A549 (cell line): ENCODE measurements around the gene SH2D2A.

Experiments used
- CTCF ChIP-seq: fragments of >200 bp; sonication (Bioruptor Twin); formaldehyde crosslinking; IDR thresholded peaks from 3 replicates; pipeline ENCODE4 v1.5.1; 2016
- EP300 ChIP-seq, 2 experiments: fragments of >200 bp; sonication (Bioruptor Twin); formaldehyde crosslinking; IDR thresholded peaks; 2 replicates in 1 of 2; 3 replicates in 1 of 2; pipeline ENCODE4 v1.6.1; 2016 to 2017
- ESRRA ChIP-seq: fragments of 150-350 bp; IDR thresholded peaks from 2 replicates; pipeline ENCODE4 v1.6.1; 2014; ENCODE audit warnings: mild to moderate bottlenecking, low read length, borderline replicate concordance
- HOXB5 ChIP-seq: fragments of 250-450 bp; sonication (Bioruptor Pico); IDR thresholded peaks from 2 replicates; pipeline ENCODE4 v1.5.0; 2020; ENCODE audit warnings: mild to moderate bottlenecking, moderate library complexity
- MAX ChIP-seq: IDR thresholded peaks from 2 replicates; pipeline ENCODE4 v1.6.1; 2012
- NPAS2 ChIP-seq: fragments of 250-450 bp; sonication (Bioruptor Pico); IDR thresholded peaks from 2 replicates; pipeline ENCODE4 v1.8.0; 2022; ENCODE audit warnings: mild to moderate bottlenecking, moderate library complexity, borderline replicate concordance
- NR3C1 ChIP-seq: fragments of >200 bp; sonication (Bioruptor Twin); formaldehyde crosslinking; IDR thresholded peaks from 3 replicates; pipeline ENCODE4 v1.6.1; 2017
- PBX3 ChIP-seq: IDR thresholded peaks from 2 replicates; pipeline ENCODE4 v1.6.1; 2012
- POLR2A ChIP-seq: IDR thresholded peaks from 2 replicates; pipeline ENCODE4 v1.6.1; 2012; ENCODE audit warnings: mild to moderate bottlenecking, low read length
- RAD21 ChIP-seq, 2 experiments: fragments of >200 bp in 1 of 2; sonication (Bioruptor Twin) in 1 of 2; formaldehyde crosslinking in 1 of 2; IDR thresholded peaks in 1 of 2; conservative IDR thresholded peaks in 1 of 2; 2 replicates in 1 of 2; 3 replicates in 1 of 2; pipeline ENCODE4 v1.6.1; 2012 to 2018; ENCODE audit warnings: inconsistent platforms in 1 of 2
- USF2 ChIP-seq: fragments of 450-650 bp; IDR thresholded peaks from 2 replicates; pipeline ENCODE4 v1.6.1; 2014; ENCODE audit warnings: antibody characterized with exemption
- ZFP36 ChIP-seq: fragments of 450-650 bp; IDR thresholded peaks from 2 replicates; pipeline ENCODE4 v1.6.1; 2014; ENCODE audit warnings: borderline replicate concordance; ENCODE audit not compliant: partially characterized antibody

- TF ChIP-seq CTCF, result no peak
- no peak for TF ChIP-seq USF2
- no peak for TF ChIP-seq ZFP36
- no peak for TF ChIP-seq NPAS2 (CRISPR knock-in tag)
- TF ChIP-seq RAD21 (conservative IDR thresholded peaks at IDR 0.05 in 1 of 2, IDR thresholded peaks at IDR 0.05 in 1 of 2), result no peak
- no peak for TF ChIP-seq POLR2A
- no peak for TF ChIP-seq PBX3
- TF ChIP-seq MAX, result no peak
- no peak for TF ChIP-seq ESRRA
- TF ChIP-seq HOXB5 (CRISPR knock-in tag), result no peak
- no peak for TF ChIP-seq NR3C1
- TF ChIP-seq EP300 (IDR thresholded peaks at IDR 0.05), result no peak
Observed at GRCh38 chr1:156786640-156787039, 30.0 kb downstream of the SH2D2A start.
